ENCODE measurements around the gene IQGAP3.

DNA sequence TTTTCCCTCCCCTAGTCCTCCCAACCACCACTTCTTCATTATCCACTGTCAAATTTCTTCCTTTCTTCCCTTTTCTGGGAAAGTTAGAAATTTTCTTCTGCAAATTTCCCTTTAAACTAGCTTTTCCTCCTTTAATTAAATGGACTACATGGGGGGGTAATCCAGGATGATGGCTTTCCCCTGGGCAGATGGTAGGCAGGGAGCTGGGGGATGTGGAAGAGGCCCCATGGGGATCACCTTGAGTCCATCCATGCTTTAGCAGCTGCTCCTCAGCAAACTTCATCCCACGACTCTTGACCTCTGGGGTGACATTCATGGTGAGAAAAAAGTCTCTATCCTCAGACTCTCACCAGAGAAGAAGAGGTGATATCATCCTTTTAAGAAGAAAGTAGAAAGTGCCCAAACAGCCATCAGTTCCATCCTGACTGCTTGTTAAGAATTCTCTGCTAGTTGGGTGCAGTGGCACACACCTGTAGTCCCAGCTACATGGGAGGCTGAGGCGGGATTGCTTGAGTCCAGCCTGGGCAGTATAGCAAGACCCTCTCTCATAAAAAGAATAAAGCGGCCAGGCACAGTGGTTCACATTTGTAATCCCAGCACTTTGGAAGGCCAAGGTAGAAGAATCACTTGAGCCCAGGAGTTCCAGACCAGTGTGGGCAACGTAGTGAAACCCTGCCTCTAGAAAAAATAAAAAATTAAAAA lies 26.5 kb upstream of the IQGAP3 start:
- no peak for TF ChIP-seq POLR2AphosphoS5 (IDR thresholded peaks at IDR 0.05; ENCODE audit: low read depth, low read length)
- TF ChIP-seq TAF1 (IDR thresholded peaks at IDR 0.05; ENCODE audit: borderline replicate concordance, low read depth, low read length): no peak
- no peak for TF ChIP-seq POLR2A (IDR thresholded peaks at IDR 0.05; ENCODE audit: low read depth, low read length)

Measured in GM12892 (cell line).